GM21526 (cell line): Measurements from ENCODE around the gene DIAPH1.
A peak's percentile ranks its signal among the peaks of the same experiment; 100 is the strongest.
"Not testable (repeated sequence)": the region's sequence is repeated elsewhere in the genome, so short reads cannot be mapped to it uniquely, and the experiment has no call there.

Experiments
- ATAC-seq: cut with Tn5 transposase; IDR thresholded peaks from one replicate; pipeline ENCODE4 v1.9.1; 2021; ENCODE audit warnings: moderate library complexity; ENCODE audit not compliant: unreplicated experiment, low FRiP score

DIAPH1 gene

GRCh38 chr5:141615991-141616720, 2.6 kb downstream of the DIAPH1 start:
- no peak for ATAC-seq

- ATAC-seq = no peak
These were observed 5.5 kb downstream of the DIAPH1 start for GRCh38 chr5:141613344-141613743.

GRCh38 chr5:141611289-141611688, 7.5 kb downstream of the DIAPH1 start:
- ATAC-seq = no peak

GRCh38 chr5:141609921-141610320, 8.9 kb downstream of the DIAPH1 start:
- not testable (repeated sequence) for ATAC-seq

GRCh38 chr5:141609044-141609443, 9.8 kb downstream of the DIAPH1 start:
- no peak for ATAC-seq

- ATAC-seq = no peak
These were observed 10.2 kb downstream of the DIAPH1 start for GRCh38 chr5:141608557-141608956.

GRCh38 chr5:141608046-141608445, 10.8 kb downstream of the DIAPH1 start:
- no peak for ATAC-seq

GRCh38 chr5:141605523-141606277, 13.1 kb downstream of the DIAPH1 start:
- ATAC-seq = peak; percentile 95

GRCh38 chr5:141603923-141604717, 14.7 kb downstream of the DIAPH1 start:
- no peak for ATAC-seq

GRCh38 chr5:141602606-141603005, 16.2 kb downstream of the DIAPH1 start:
- ATAC-seq = no peak

- no peak for ATAC-seq
These were observed 20.1 kb downstream of the DIAPH1 start for GRCh38 chr5:141598391-141599345.

GRCh38 chr5:141597814-141598213, 21.0 kb downstream of the DIAPH1 start:
- no peak for ATAC-seq

GRCh38 chr5:141597394-141597793, 21.4 kb downstream of the DIAPH1 start:
- no peak for ATAC-seq

- ATAC-seq = no peak
These were observed 21.9 kb downstream of the DIAPH1 start for GRCh38 chr5:141596867-141597266.

GRCh38 chr5:141590127-141590526, 28.7 kb downstream of the DIAPH1 start:
- no peak for ATAC-seq

GRCh38 chr5:141586246-141586645, 32.6 kb downstream of the DIAPH1 start:
- no peak for ATAC-seq

- ATAC-seq = no peak
These were observed 33.2 kb downstream of the DIAPH1 start for GRCh38 chr5:141585594-141585993.

GRCh38 chr5:141574122-141574510, 44.7 kb downstream of the DIAPH1 start:
- ATAC-seq = no peak

GRCh38 chr5:141573489-141574121, 45.2 kb downstream of the DIAPH1 start:
- no peak for ATAC-seq

GRCh38 chr5:141570655-141571054, 48.1 kb downstream of the DIAPH1 start:
- no peak for ATAC-seq
